Left ventricle myocardium inferior (tissue), 1 donor: ENCODE data around the gene DOK4. TPM values are rescaled to one million over a fixed set of nuclear protein-coding genes. Genes with fewer than 3 reads are reported as not detected.

ENCODE experiments used
- DNase-seq: peaks from one replicate; pipeline ENCODE4 v3.0.0-alpha.2; 2020
- H3K27ac ChIP-seq: fragments of 200-600 bp; replicated peaks from 2 replicates; pipeline ENCODE4 v1.8.0; 2021
- H3K27me3 ChIP-seq: fragments of 200-600 bp; 2 replicates; pipeline ENCODE4 v1.8.0; 2021; ENCODE audit warnings: low read depth
- H3K36me3 ChIP-seq: fragments of 200-600 bp; 2 replicates; pipeline ENCODE4 v1.8.0; 2021
- H3K4me1 ChIP-seq: fragments of 200-600 bp; 2 replicates; pipeline ENCODE4 v1.8.0; 2021
- H3K4me3 ChIP-seq: fragments of 200-600 bp; 2 replicates; pipeline ENCODE4 v1.8.0; 2021; ENCODE audit warnings: mild to moderate bottlenecking, moderate library complexity
- H3K9me3 ChIP-seq: fragments of 200-600 bp; replicated peaks from 2 replicates; pipeline ENCODE4 v1.8.0; 2021
- intact Hi-C: fragments of 100-400 bp; cut with micrococcal nuclease; formaldehyde crosslinking; loops from one replicate; pipeline ENCODE4 v1.11.0; 2022
- total RNA-seq: library from RNA; stranded (reverse); fragmentation: NEBNext Ultra II Directional; extraction: Animal tissue kit (Norgen Biotek cat#: 25700); gene quantifications from one replicate; pipeline ENCODE4 v1.2.1, GENCODE V29; 2021
- TF ChIP-seq, protein P1 (sequence below): fragments of 200-600 bp; IDR thresholded peaks from 2 replicates; pipeline ENCODE4 v1.8.0; 2021; ENCODE audit warnings: antibody characterized with exemption, mild to moderate bottlenecking, borderline replicate concordance
- donor health status: DM: no; HTN: yes; CAD: no; lungs with severe emphysema.

The DOK4 gene
- total RNA-seq, 1 donor from 2014 or later: 10.0 TPM

DNA sequence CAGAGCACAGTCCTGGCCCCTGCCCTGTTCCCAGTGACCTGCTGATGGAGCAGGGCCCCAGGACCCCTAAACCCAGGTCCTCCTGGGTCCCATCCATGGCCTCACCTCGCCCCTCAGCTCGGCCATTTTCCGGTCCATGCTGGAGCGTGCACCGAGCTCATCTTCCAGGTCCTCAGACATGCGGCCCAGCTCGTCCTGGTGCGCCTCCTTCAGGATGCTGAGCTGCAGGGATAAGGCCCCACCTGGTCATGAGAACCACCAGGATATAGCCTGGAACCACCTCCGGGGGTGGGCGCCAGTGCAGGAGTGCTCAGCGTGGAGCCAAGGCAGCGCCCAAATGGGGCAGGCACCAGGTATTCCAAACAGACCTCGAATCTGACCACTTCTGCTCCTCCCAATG, 32.2 kb upstream of the DOK4 start:
- TF ChIP-seq, protein P1, sequence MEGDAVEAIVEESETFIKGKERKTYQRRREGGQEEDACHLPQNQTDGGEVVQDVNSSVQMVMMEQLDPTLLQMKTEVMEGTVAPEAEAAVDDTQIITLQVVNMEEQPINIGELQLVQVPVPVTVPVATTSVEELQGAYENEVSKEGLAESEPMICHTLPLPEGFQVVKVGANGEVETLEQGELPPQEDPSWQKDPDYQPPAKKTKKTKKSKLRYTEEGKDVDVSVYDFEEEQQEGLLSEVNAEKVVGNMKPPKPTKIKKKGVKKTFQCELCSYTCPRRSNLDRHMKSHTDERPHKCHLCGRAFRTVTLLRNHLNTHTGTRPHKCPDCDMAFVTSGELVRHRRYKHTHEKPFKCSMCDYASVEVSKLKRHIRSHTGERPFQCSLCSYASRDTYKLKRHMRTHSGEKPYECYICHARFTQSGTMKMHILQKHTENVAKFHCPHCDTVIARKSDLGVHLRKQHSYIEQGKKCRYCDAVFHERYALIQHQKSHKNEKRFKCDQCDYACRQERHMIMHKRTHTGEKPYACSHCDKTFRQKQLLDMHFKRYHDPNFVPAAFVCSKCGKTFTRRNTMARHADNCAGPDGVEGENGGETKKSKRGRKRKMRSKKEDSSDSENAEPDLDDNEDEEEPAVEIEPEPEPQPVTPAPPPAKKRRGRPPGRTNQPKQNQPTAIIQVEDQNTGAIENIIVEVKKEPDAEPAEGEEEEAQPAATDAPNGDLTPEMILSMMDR: no peak
- H3K4me3 ChIP-seq: no peak overlapping the region
- H3K27me3 ChIP-seq: no peaks in the 10 kb centered on the region
- no peak overlapping the region for H3K27ac ChIP-seq
- intact Hi-C loops: no loop called here
- H3K4me1 ChIP-seq: peaks cover 12% of the 10 kb centered on the region
- DNase-seq: no peak
- no peaks in the 10 kb centered on the region for H3K9me3 ChIP-seq
- H3K36me3 ChIP-seq: peaks cover 28% of the 10 kb centered on the region

DNA sequence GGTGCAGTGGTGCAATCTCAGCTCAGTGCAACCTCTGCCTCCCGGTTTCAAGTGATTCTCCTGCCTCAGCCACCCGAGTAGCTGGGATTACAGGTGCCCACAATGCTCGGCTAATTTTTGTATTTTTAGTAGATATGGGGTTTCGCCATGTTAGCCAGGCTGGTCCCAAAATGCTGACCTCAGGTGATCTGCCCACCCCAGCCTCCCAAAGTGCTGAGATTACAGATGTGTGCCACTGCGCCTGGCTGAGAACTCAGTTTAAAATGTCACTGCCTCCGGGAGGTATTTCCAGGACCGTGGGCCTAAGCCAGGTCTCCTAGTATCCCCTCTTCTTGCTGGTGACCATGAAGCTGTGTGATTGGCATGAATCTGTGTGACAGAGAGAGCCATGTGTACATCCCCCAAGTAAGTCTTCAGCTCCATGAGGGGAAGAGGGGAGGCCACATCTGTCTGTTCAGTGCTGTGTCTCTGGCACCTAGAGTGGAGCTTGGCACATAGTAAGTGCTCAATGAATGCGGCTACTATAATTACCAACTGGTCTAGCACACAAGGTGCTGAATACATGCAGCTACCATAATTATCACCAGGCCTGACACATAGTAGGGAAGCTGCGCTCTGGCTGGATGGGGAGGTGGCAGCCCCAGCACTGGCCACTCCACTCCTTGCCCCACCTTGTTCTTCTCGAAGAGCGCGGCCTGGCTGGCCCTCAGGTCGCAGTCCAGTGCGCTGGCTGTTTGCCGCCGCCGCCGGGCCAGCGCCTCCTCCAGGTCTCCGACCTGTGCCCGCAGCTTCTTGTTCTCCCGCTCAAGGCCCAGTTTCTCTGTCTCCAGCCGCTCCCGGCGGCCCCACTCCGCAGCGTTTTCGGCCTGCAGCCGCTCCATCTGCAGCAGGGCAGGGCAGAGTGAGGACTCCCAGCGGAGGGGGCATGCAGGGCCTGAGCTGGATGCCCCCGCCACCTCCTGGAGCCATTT, 31.4 kb upstream of the DOK4 start:
- Histone ChIP-seq H3K27me3 (no peaks in the 10 kb centered on the region), H3K4me3 (no peak overlapping the region), H3K36me3 (peaks cover 30% of the 10 kb centered on the region), H3K27ac (no peak overlapping the region), H3K4me1 (peaks cover 12% of the 10 kb centered on the region), H3K9me3 (no peaks in the 10 kb centered on the region)
- TF ChIP-seq, protein P1: no peak
- intact Hi-C loops: no loop called here
- no peak for DNase-seq

DNA sequence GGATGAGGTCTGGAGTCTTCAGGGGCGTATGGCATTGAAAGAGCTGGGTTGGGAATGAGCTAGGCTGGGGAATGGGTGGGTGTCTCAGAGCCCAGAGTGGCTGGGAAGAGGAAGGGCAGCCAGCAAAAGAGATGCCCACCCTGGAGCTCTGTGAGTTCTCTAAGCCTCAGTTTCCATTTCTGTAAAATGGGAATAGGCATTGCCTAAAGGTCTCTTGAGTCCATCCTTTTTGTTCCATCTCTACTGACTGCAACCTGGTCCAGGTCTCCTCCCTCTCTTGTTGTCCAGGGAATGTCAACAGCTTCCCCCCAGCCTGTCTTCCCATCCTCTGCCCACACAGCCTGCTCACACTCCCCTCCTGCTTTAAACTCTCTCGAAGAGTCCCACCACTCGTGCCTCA, 30.5 kb upstream of the DOK4 start:
- Histone ChIP-seq H3K9me3 (no peaks in the 10 kb centered on the region), H3K36me3 (peaks cover 39% of the 10 kb centered on the region), H3K4me3 (no peak overlapping the region), H3K4me1 (peaks cover 12% of the 10 kb centered on the region), H3K27me3 (no peaks in the 10 kb centered on the region), H3K27ac (no peak overlapping the region)
- intact Hi-C loops: no loop called here
- no peak for DNase-seq
- TF ChIP-seq, protein P1: no peak

DNA sequence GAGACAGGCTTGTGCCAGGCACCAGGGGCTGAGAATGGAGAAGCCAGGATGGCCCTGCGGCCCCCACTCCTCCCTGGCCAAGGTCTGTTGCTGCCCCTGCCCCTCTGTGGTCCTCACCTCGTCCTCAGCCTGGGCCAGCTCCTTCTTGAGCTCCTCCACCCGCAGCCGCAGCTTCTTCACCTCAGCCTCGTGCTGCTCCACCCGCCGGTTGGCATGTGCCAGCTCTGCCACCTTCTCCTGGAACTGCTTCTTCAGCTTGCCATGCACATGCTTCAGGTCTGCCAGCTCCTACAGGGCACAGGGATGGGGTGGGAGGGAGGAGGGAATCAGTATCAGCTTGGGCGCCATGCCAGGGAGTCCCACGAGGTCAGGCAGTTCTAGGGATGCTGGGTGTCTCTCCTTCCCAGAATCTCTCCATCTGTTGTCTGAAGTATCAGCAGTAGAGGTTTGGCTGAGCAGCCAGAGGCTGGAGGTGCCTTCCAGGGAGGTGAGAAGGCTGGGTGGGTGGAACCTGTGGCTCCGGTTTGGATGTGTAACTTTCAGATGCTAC, 30.0 kb upstream of the DOK4 start:
- H3K4me3 ChIP-seq: no peak overlapping the region
- peaks cover 40% of the 10 kb centered on the region for H3K36me3 ChIP-seq
- H3K9me3 ChIP-seq: no peaks in the 10 kb centered on the region
- intact Hi-C loops: no loop called here
- no peaks in the 10 kb centered on the region for H3K27me3 ChIP-seq
- H3K27ac ChIP-seq: no peak overlapping the region
- TF ChIP-seq, protein P1: no peak
- DNase-seq: no peak
- peaks cover 12% of the 10 kb centered on the region for H3K4me1 ChIP-seq

DNA sequence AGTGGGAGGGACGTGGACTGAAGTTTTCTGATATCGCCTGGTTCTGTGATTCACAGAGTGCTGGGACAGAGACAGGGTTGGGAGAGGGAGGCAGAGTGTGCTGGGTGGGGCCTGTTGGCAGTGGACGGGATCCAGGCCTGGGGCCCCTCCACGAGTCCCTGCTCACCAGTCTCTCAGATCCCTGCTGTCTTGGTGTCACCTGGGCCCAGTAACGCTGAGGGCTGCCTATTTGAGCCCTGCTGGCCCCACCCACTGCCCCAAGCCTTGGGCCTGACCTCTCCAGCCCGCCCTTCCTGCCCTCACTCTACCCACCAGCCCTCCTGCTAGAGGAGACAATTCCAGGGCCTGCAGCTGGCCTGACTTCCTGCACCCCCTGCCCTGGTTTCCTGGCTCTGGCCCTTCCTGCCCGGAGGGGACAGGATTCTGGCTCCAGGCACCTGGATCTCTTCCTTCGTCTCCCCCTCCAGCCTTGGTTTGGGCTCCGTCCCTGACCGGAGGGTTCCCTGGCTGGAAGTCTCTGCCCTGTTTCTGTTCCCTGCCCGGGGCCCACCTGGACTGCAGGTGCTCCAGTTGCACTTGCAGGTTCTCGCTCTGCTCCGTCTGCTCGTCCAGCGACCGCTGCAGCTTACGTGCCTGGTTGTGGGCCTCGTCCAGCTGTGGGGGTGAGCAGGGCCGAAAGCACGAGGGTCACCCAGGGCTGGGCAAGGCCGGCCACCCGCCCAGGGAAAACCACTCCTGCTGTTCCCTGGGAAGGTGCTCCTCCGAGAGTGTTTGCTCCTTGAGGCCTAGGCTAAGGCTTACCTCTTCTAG, 28.7 kb upstream of the DOK4 start:
- H3K27ac ChIP-seq: peak overlapping the region; percentile 55
- DNase-seq: no peak
- no peaks in the 10 kb centered on the region for H3K27me3 ChIP-seq
- no peaks in the 10 kb centered on the region for H3K9me3 ChIP-seq
- peaks cover 12% of the 10 kb centered on the region for H3K4me1 ChIP-seq
- H3K36me3 ChIP-seq: peaks cover 32% of the 10 kb centered on the region
- intact Hi-C loops: no loop called here
- no peak overlapping the region for H3K4me3 ChIP-seq
- TF ChIP-seq, protein P1: no peak
